B cell (primary cell): ENCODE data around the gene TMEM14A. TPM values are rescaled to one million over a fixed set of nuclear protein-coding genes. Genes with fewer than 3 reads are reported as not detected.

Experiments
- ATAC-seq: fragments of 200-7000 bp; cut with Tn5 transposase; one replicate; pipeline ENCODE4 v1.10.0; 2021; ENCODE audit warnings: low read depth, mild to moderate bottlenecking, moderate number of reproducible peaks, moderate library complexity
- CTCF ChIA-PET: fragments of 350-600 bp; sonication (Branson Sonifier 250); formaldehyde crosslinking; loops from one replicate; lab custom pipeline; 2021; ENCODE audit warnings: antibody characterized with exemption, inconsistent platforms; lab: Charles Lee
- POLR2A ChIA-PET: fragments of 350-600 bp; sonication (Branson Sonifier 250); formaldehyde crosslinking; loops from one replicate; lab custom pipeline; 2021; ENCODE audit warnings: antibody characterized with exemption; lab: Charles Lee
- DNase-seq: peaks from one replicate; pipeline ENCODE4 v3.0.0; 2013
- H2AFZ ChIP-seq: 2 replicates; pipeline ENCODE4 v1.6.1; 2012; ENCODE audit warnings: mild to moderate bottlenecking, low read depth, low read length; ENCODE audit not compliant: insufficient read depth, poor library complexity, severe bottlenecking
- H3K27ac ChIP-seq, 2 donors: 1 replicate in 1 of 2; 2 replicates in 1 of 2; pipeline ENCODE4 v1.5.1; 2012 to 2013; ENCODE audit warnings: low read length in 2 of 2, mild to moderate bottlenecking in 2 of 2, moderate library complexity in 1 of 2
- H3K27me3 ChIP-seq, 4 experiments: fragments of 200-600 bp in 1 of 4; sonication (generic) in 1 of 4; replicated peaks in 1 of 4; 1 replicate in 2 of 4; 2 replicates in 2 of 4; pipeline versions ENCODE4 v1.6.1 to v1.7.0; 2013 to 2016; ENCODE audit warnings: low read length in 3 of 4, mild to moderate bottlenecking in 2 of 4, mixed read lengths in 1 of 4, moderate library complexity in 1 of 4; ENCODE audit not compliant: insufficient read depth in 4 of 4, control insufficient read depth in 3 of 4; ENCODE audit errors: control extremely low read depth in 1 of 4
- H3K36me3 ChIP-seq, 2 experiments: replicated peaks in 1 of 2; 1 replicate in 1 of 2; 2 replicates in 1 of 2; pipeline versions ENCODE4 v1.6.1 to v1.7.1; 2013; ENCODE audit warnings: low read length in 1 of 2; ENCODE audit not compliant: insufficient read depth in 2 of 2, control insufficient read depth in 1 of 2; ENCODE audit errors: control extremely low read depth in 1 of 2, extremely low read depth in 1 of 2
- H3K4me1 ChIP-seq, 2 donors: fragments of 200-600 bp in 1 of 2; sonication (generic) in 1 of 2; 1 replicate in 1 of 2; 2 replicates in 1 of 2; pipeline versions ENCODE4 v1.5.1 to v1.6.1; 2013 to 2017; ENCODE audit warnings: low read length in 2 of 2; ENCODE audit not compliant: control insufficient read depth in 2 of 2, insufficient read depth in 2 of 2
- H3K4me2 ChIP-seq: replicated peaks from 2 replicates; pipeline ENCODE3; 2012; ENCODE audit warnings: mild to moderate bottlenecking, low read depth, low read length; ENCODE audit not compliant: poor library complexity, severe bottlenecking
- H3K4me3 ChIP-seq, 5 experiments: fragments of 200-600 bp in 1 of 5; sonication (generic) in 1 of 5; 1 replicate in 3 of 5; 2 replicates in 2 of 5; pipeline versions ENCODE4 v1.5.1 to v1.7.0; 2011 to 2016; ENCODE audit warnings: low read length in 4 of 5, mild to moderate bottlenecking in 4 of 5, low read depth in 2 of 5, control low read depth in 1 of 5, moderate library complexity in 1 of 5; ENCODE audit not compliant: insufficient read depth in 1 of 5; ENCODE audit errors: control extremely low read depth in 1 of 5, extremely low read depth in 1 of 5
- H3K79me2 ChIP-seq: fragments of 200-600 bp; sonication (generic); one replicate; pipeline ENCODE4 v1.6.0; 2016; ENCODE audit warnings: low read length; ENCODE audit not compliant: control insufficient read depth, insufficient read depth
- H3K9ac ChIP-seq: fragments of 200-600 bp; sonication (generic); 2 replicates; pipeline ENCODE4 v1.6.1; 2017; ENCODE audit warnings: mild to moderate bottlenecking, low read length, moderate library complexity
- H3K9me3 ChIP-seq, 3 donors: one replicate each; pipeline versions ENCODE4 v1.6.1 to v1.7.1; 2013; ENCODE audit warnings: low read length in 2 of 3; ENCODE audit not compliant: control insufficient read depth in 2 of 3, insufficient read depth in 1 of 3; ENCODE audit errors: control extremely low read depth in 1 of 3
- H4K20me1 ChIP-seq: 2 replicates; pipeline ENCODE4 v1.6.0; 2012; ENCODE audit warnings: mild to moderate bottlenecking, low read length; ENCODE audit not compliant: insufficient read depth, control insufficient read depth, poor library complexity, severe bottlenecking
- H3K27ac Mint-ChIP-seq: one replicate; pipeline ENCODE4 v1.8.0; 2021; ENCODE audit warnings: mixed read lengths
- H3K27me3 Mint-ChIP-seq: one replicate; pipeline ENCODE4 v1.8.0; 2021; ENCODE audit warnings: mixed read lengths
- H3K4me1 Mint-ChIP-seq: one replicate; pipeline ENCODE4 v1.8.0; 2021; ENCODE audit warnings: mixed read lengths
- H3K4me3 Mint-ChIP-seq: one replicate; pipeline ENCODE4 v1.8.0; 2021; ENCODE audit warnings: mixed read lengths
- H3K9me3 Mint-ChIP-seq: one replicate; pipeline ENCODE4 v1.8.0; 2022; ENCODE audit warnings: mixed read lengths; ENCODE audit not compliant: insufficient read depth
- CTCF ChIP-seq: fragments of 200-600 bp; IDR thresholded peaks from one replicate; pipeline ENCODE4 v1.8.0; 2022; ENCODE audit warnings: antibody characterized with exemption, mild to moderate bottlenecking
- EZH2 ChIP-seq: IDR thresholded peaks from 2 replicates; pipeline ENCODE4 v1.6.1; 2012; ENCODE audit warnings: borderline replicate concordance, low read depth, mild to moderate bottlenecking, moderate library complexity, low read length; ENCODE audit not compliant: insufficient read depth, poor library complexity, severe bottlenecking
- WGBS: methylation state at CpG from one replicate; pipeline ENCODE4 v1.1.5; 2013; ENCODE audit warnings: missing lambda C conversion rate; ENCODE audit not compliant: insufficient coverage; 5-methylcytosine and 5-hydroxymethylcytosine counted together
- intact Hi-C: fragments of 100-400 bp; cut with micrococcal nuclease; formaldehyde crosslinking; loops from one replicate; pipeline ENCODE4 v1.10.0; 2022
- polyA plus RNA-seq: library from polyadenylated mRNA; depleted of rRNA; stranded (reverse); fragments of >200 nt; gene quantifications from 2 replicates; pipeline ENCODE4 v1.2.3, GENCODE V29; 2012
- total RNA-seq, 2 donors: library from RNA; stranded (reverse); fragments of 120-200 nt in 1 of 2; gene quantifications; 1 replicate in 1 of 2; 2 replicates in 1 of 2; pipeline versions ENCODE4 v1.2.3 to v1.2.4, GENCODE V29; 2013 to 2022

The TMEM14A gene
- total and polyA plus RNA-seq, 2 donors (not counting 1 experiment from before 2014, with no cell fraction given) = 5.2 to 9.5 TPM

DNA sequence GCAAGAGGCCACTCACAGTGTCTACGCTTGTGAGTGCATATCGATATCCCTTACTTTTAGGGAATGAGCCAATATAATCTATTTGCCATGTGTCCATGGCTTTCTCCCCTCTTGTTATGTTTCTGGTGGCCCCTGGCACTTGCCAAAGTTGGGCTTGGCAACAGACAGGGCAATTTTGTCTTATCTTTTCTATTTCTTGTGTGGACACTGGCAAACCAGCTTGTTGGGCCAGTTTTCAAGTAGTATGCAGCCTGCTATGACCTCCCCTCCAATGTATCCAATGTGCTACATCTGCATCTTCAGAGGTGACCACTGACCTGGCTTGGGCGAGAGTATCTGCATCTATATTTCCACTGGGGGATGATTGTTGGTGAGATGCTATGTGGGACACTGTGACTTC lies 63.2 kb downstream of the TMEM14A start:
- H2AFZ ChIP-seq = no peak overlapping the region
- H3K36me3 ChIP-seq = no peaks in the 10 kb centered on the region
- H3K27me3 Mint-ChIP-seq = peaks cover 3% of the 10 kb centered on the region
- H4K20me1 ChIP-seq = no peaks in the 10 kb centered on the region
- H3K79me2 ChIP-seq = no peaks in the 10 kb centered on the region
- TF ChIP-seq EZH2 (no peak), CTCF (no peak)
- WGBS = 95% methylated on average over 2 of the region's 3 CpGs
- H3K4me3 Mint-ChIP-seq = no peak overlapping the region
- no peaks in the 10 kb centered on the region for H3K9me3 ChIP-seq
- H3K27me3 ChIP-seq = no peaks in the 10 kb centered on the region
- no peak overlapping the region for H3K4me2 ChIP-seq
- intact Hi-C loops = no loop called here
- H3K27ac Mint-ChIP-seq = no peak overlapping the region
- no peak for ATAC-seq
- ChIA-PET POLR2A (no interaction called here), CTCF (interaction anchor here (1.3 kb wide), 1 partner anchor 10 kb away, joined by 3 read pairs; no protein-coding TSS in a partner anchor)
- no peak overlapping the region for H3K9ac ChIP-seq
- H3K4me1 Mint-ChIP-seq = no peaks in the 10 kb centered on the region
- H3K4me3 ChIP-seq = no peak overlapping the region
- H3K4me1 ChIP-seq = no peaks in the 10 kb centered on the region
- no peak for DNase-seq
- H3K27ac ChIP-seq = no peak overlapping the region
- no peaks in the 10 kb centered on the region for H3K9me3 Mint-ChIP-seq

DNA sequence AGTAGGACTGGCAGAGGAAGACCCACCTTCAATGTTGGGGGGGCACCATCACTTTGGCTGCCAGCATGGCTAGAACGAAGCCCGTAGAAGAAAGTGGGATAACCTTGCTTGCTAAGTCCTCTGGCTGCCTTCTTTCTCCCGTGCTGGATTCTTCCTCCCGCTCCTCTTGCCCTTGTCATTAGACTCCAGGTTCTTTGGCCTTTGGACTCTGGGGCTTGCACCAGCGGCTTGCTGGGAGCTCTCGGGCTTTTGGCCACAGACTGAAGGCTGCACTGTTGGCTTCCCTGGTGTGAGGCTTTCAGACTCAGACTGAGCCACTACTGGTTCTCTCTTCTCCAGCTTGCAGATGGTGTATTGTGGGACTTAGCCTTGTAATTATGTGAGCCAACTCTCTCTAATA lies 64.2 kb downstream of the TMEM14A start:
- CTCF ChIA-PET = interaction anchor here (1.3 kb wide), 1 partner anchor 11 kb away, joined by 3 read pairs; no protein-coding TSS in a partner anchor
- H3K27ac ChIP-seq = no peak overlapping the region
- no peaks in the 10 kb centered on the region for H3K27me3 ChIP-seq
- ATAC-seq (no peak), DNase-seq (no peak)
- intact Hi-C loops = no loop called here
- no peak overlapping the region for H3K9ac ChIP-seq
- H3K36me3 ChIP-seq = no peaks in the 10 kb centered on the region
- no peak overlapping the region for H2AFZ ChIP-seq
- H3K4me3 ChIP-seq = no peak overlapping the region
- H3K4me1 ChIP-seq = no peaks in the 10 kb centered on the region
- Mint-ChIP-seq H3K27me3 (peaks cover 2% of the 10 kb centered on the region), H3K27ac (no peak overlapping the region), H3K9me3 (no peaks in the 10 kb centered on the region), H3K4me1 (no peaks in the 10 kb centered on the region), H3K4me3 (no peak overlapping the region)
- POLR2A ChIA-PET = no interaction called here
- H3K4me2 ChIP-seq = no peak overlapping the region
- peaks cover 0 to 5% (median 0%) of the 10 kb centered on the region in 3 donors for H3K9me3 ChIP-seq
- no peak for TF ChIP-seq EZH2
- TF ChIP-seq CTCF = no peak
- H4K20me1 ChIP-seq = no peaks in the 10 kb centered on the region
- H3K79me2 ChIP-seq = no peaks in the 10 kb centered on the region
- 91% methylated on average over 6 of the region's 6 CpGs for WGBS
